ENCODE results near the gene FAM171A2.

FAM171A2 gene

DNA sequence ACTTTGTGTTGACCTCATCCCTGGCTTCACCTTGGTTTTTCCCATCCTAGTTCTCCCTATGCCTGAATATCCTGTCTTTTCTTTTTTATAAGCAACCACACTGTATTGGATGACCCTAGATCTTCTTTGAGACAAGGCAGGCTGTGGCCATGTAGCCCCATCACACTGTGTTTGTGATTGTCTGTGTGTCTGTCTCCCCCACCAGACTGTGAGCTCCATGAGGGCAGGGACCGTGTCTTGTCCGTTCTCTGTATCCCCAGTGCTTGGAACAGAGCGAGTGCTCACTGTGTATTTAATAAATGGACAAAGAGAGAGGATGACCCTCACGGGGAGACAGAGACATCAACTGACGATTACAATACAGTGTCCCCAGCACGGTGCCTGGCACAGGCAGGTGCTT is 46.1 kb downstream of the FAM171A2 start:
- DNase-seq, result no peak

- DNase-seq, result no peak
These were observed 47.6 kb downstream of the FAM171A2 start for GRCh38 chr17:44315760-44316731.

- peak in 1 of 2 experiments; percentile 72 for DNase-seq
These were observed 48.6 kb downstream of the FAM171A2 start for GRCh38 chr17:44314869-44315661.

GRCh38 chr17:44314524-44314868 is 49.2 kb downstream of the FAM171A2 start:
- DNase-seq, result no peak

DNA sequence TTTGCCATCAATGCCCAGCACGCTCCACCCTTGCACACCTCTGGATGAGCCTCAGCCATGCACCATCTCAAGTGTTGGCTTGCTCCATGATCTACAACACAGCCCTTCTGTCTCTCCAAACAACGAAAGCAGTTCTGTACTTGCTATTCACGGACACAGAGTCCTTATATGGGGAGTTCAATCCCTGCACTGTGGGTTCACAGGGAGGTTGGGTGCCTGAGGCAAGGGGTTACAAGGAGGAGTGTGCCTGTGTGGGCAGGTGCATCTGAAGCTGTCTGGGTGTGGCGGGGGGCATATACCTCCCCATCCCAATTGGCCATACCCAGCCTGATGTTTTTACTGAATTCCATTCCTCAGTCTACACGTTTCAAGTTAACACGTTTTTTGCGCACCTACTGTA is 49.6 kb downstream of the FAM171A2 start:
- DNase-seq, result no peak

- DNase-seq, result no peak
These were observed 51.1 kb downstream of the FAM171A2 start for GRCh38 chr17:44312396-44313104.

DNA sequence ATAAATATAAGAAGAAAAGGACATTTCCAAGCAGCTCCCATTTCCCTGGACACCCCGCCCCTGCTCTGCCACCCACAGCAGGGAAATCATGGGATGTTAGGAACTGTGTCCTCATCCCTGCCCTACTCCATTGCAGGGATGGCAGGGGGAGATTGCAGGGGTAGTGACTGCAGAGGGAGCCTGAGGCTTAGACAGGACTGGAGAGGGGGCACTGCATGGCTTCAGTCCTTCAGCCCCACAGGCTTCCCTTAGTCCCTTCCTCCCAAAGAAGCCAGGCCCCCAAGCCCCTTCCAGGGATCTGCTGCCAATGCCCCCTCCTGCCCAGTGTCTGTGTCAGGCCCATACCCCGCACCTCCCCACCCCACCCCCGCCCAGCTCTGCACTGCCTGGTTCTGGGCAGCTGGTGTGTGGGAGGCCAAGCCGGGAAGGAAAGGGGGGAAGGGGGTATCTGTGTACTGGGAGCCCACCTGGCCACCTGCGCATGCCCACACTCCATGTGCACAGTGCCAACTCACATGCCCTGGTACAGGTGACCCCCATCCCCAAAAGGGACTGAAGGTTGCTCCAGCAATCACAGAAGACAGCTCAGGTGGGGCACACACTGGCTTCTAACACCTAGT is 52.0 kb downstream of the FAM171A2 start:
- no peak for DNase-seq

DNA sequence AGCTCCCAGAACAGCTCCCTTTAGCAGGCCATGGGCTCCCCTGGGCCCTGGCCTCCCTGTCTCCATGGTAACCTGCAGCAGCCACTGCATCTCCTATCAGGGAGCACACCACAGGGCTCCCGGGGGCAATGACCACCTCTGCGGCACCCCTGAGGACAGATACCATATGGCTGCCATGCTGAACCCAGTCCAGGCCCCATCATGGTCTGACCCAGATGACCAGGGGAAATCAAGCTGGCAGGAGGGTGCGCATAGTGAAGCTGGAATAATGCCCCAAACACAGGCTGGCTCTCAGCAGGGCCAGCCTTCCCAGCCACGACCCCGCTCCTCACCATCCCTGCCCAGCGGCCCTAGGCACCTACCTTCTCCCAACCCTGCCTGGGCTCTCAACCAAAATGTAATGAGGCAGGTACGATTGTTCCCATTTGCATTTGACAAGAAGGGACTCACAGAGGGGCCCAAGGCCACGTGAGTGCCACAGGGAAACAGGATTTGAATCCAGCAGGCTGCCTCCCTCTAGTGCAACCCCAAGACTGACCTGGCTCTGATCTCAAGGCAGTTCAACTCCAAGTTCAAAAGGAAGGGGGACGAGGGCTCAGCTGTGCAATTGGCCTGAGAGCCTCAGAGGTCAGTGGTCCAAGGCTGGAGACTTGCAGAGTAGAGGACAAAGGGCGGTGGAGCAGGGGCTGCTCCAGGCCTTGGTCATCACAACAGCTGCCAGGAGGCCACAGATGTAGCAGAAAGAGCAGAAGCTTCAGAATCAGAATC is 52.9 kb downstream of the FAM171A2 start:
- no peak for DNase-seq

DNA sequence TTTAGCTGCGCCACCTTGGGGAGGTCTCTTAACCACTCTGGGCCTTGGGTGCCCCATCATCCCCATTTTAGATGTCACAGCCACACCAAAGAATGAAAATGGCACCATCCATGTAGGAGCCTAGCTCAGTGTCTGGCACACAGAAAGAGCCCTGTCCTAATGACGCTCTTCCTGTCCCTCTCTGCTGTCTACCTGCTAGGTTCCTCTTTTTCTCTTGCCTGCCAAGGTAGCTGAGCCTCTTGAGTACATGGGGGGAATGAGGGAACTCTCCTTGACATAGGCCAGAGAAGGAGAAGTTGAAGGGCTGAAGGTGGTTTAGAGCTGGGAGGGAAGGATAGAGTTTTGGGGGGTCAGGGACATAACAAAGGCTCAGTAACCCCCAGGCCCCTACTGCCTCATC is 53.5 kb downstream of the FAM171A2 start:
- no peak for DNase-seq

DNA sequence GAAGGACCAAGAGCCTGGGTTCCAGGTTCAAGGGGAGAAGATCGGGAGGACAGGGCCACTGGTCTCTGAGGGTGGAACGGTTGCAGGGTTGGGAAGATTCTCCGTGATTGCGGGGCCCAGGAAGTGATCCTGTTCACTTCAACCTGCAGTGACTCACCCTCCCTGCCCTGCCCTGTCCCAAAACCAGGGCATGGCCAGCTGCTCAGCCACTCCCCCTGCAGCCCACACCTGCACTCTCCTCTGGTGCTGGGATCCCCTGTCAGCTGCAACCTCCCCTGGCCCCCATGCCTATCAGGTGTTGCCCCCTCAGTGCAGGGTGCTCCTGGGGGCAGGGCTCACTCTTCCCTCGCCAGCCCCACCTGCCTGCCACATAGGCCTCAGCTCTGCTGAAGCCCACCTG is 54.2 kb downstream of the FAM171A2 start:
- no peak for DNase-seq

DNA sequence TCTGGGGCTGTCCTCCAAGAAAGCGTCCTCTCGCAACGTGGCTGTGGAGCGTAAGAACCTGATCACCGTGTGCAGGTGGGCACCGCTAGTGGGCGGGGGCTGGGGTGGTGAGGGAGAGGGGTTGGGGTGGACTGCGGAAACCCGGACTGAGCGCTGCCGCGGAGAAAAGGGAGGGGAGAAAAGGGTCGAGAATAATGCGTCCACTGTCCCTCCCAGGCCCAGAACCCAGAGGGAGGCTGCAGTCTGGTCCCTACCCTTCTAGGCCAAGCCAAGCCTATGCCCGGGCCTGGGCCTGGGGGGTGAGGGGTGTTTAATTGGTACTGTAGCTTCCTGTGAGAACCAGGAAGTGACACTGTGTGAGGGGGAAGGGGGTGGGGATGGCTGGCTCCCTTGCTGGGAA is 54.8 kb downstream of the FAM171A2 start:
- DNase-seq, result no peak

- peak; percentile 68 to 80 for DNase-seq
These were observed 55.3 kb downstream of the FAM171A2 start, which contains the start of gene RUNDC3A for GRCh38 chr17:44308320-44308818. TSS of gene RUNDC3A (plus strand) at chr17:44308601. CDS start at chr17:44308833, 232 bp downstream.

- peak; percentile 38 to 67 for DNase-seq
These were observed 56.1 kb downstream of the FAM171A2 start for GRCh38 chr17:44307387-44308186.

GRCh38 chr17:44304651-44305050 is 59.0 kb downstream of the FAM171A2 start:
- peak; percentile 17 to 62 for DNase-seq
